Activated CD4-positive, alpha-beta T cell treated with anti-CD3 and anti-CD28 coated beads, Interleukin-2, amount 10 ng/mL, durations not matched to agents 24 days and 14 days (primary cell): ENCODE measurements around the gene TAX1BP1. TPM values are rescaled to one million over a fixed set of nuclear protein-coding genes. Genes with fewer than 3 reads are reported as not detected.
A peak's percentile ranks its signal among the peaks of the same experiment; 100 is the strongest.

ENCODE experiments used
- DNase-seq: peaks from one replicate; pipeline ENCODE4 v3.0.0; 2022
- H3K27ac Mint-ChIP-seq: one replicate; pipeline ENCODE4 v1.8.0; 2022; ENCODE audit warnings: mild to moderate bottlenecking, mixed read lengths
- H3K27me3 Mint-ChIP-seq: one replicate; pipeline ENCODE4 v1.8.0; 2022; ENCODE audit warnings: mixed read lengths
- H3K36me3 Mint-ChIP-seq: one replicate; pipeline ENCODE4 v1.8.0; 2022; ENCODE audit warnings: low read depth, mild to moderate bottlenecking, mixed read lengths
- H3K4me1 Mint-ChIP-seq: one replicate; pipeline ENCODE4 v1.8.0; 2021; ENCODE audit warnings: mixed read lengths
- H3K4me3 Mint-ChIP-seq: one replicate; pipeline ENCODE4 v1.8.0; 2022; ENCODE audit warnings: mild to moderate bottlenecking, moderate library complexity, mixed read lengths
- H3K9me3 Mint-ChIP-seq: one replicate; pipeline ENCODE4 v1.8.0; 2021; ENCODE audit warnings: mixed read lengths
- intact Hi-C: fragments of 100-400 bp; cut with micrococcal nuclease; formaldehyde crosslinking; loops from one replicate; pipeline ENCODE4 v1.15.1; 2023
- total RNA-seq: library from RNA; stranded (reverse); gene quantifications from 2 replicates; pipeline ENCODE4 v1.2.3, GENCODE V29; 2022

TAX1BP1 gene
- total RNA-seq, 1 donor from 2014 or later: 91.5 TPM

- no peak overlapping the region for H3K4me3 Mint-ChIP-seq
- H3K27ac Mint-ChIP-seq: no peak overlapping the region
- peaks cover 10% of the 10 kb centered on the region for H3K36me3 Mint-ChIP-seq
- intact Hi-C loops: no loop called here
- H3K9me3 Mint-ChIP-seq: no peaks in the 10 kb centered on the region
- no peak for DNase-seq
- no peaks in the 10 kb centered on the region for H3K27me3 Mint-ChIP-seq
- H3K4me1 Mint-ChIP-seq: no peaks in the 10 kb centered on the region
Measured at GRCh38 chr7:27777662-27778061, 37.7 kb downstream of the TAX1BP1 start.

- intact Hi-C loops: loop anchor here (5.0 to 10.0 kb wide), 3 partner anchors 115 to 583 kb away; no protein-coding TSS in a partner anchor
- Mint-ChIP-seq H3K4me3 (no peak overlapping the region), H3K36me3 (peaks cover 4% of the 10 kb centered on the region), H3K27me3 (no peaks in the 10 kb centered on the region), H3K9me3 (no peaks in the 10 kb centered on the region), H3K4me1 (peaks cover 7% of the 10 kb centered on the region), H3K27ac (no peak overlapping the region)
- DNase-seq: no peak
Measured at GRCh38 chr7:27779873-27780272, 39.9 kb downstream of the TAX1BP1 start.

- Mint-ChIP-seq H3K27ac (no peak overlapping the region), H3K36me3 (peaks cover 4% of the 10 kb centered on the region), H3K4me3 (no peak overlapping the region), H3K4me1 (peaks cover 7% of the 10 kb centered on the region), H3K27me3 (no peaks in the 10 kb centered on the region), H3K9me3 (no peaks in the 10 kb centered on the region)
- DNase-seq: no peak
- intact Hi-C loops: loop anchor here (5.0 to 10.0 kb wide), 3 partner anchors 114 to 584 kb away; no protein-coding TSS in a partner anchor
Measured at GRCh38 chr7:27781188-27781587, 41.2 kb downstream of the TAX1BP1 start.

GRCh38 chr7:27782849-27783248 lies 42.9 kb downstream of the TAX1BP1 start:
- H3K9me3 Mint-ChIP-seq: no peaks in the 10 kb centered on the region
- H3K36me3 Mint-ChIP-seq: peaks cover 12% of the 10 kb centered on the region
- H3K4me3 Mint-ChIP-seq: no peak overlapping the region
- no peaks in the 10 kb centered on the region for H3K27me3 Mint-ChIP-seq
- no peak overlapping the region for H3K27ac Mint-ChIP-seq
- intact Hi-C loops: loop anchor here (1.0 to 10.0 kb wide), 5 partner anchors 42 to 586 kb away; partner anchors contain the start of gene TAX1BP1
- peaks cover 7% of the 10 kb centered on the region for H3K4me1 Mint-ChIP-seq
- DNase-seq: no peak

GRCh38 chr7:27784399-27785053 lies 44.6 kb downstream of the TAX1BP1 start:
- Mint-ChIP-seq H3K36me3 (peaks cover 18% of the 10 kb centered on the region), H3K27me3 (no peaks in the 10 kb centered on the region), H3K4me1 (peaks cover 7% of the 10 kb centered on the region), H3K4me3 (no peak overlapping the region), H3K9me3 (no peaks in the 10 kb centered on the region), H3K27ac (no peak overlapping the region)
- DNase-seq: peak; percentile 71
- intact Hi-C loops: loop anchor here (5.0 to 10.0 kb wide), 3 partner anchors 110 to 587 kb away; no protein-coding TSS in a partner anchor

GRCh38 chr7:27788437-27788836 lies 48.5 kb downstream of the TAX1BP1 start:
- peaks cover 3% of the 10 kb centered on the region for H3K4me1 Mint-ChIP-seq
- H3K36me3 Mint-ChIP-seq: peaks cover 33% of the 10 kb centered on the region
- no peaks in the 10 kb centered on the region for H3K27me3 Mint-ChIP-seq
- no peak overlapping the region for H3K4me3 Mint-ChIP-seq
- no peaks in the 10 kb centered on the region for H3K9me3 Mint-ChIP-seq
- DNase-seq: no peak
- H3K27ac Mint-ChIP-seq: no peak overlapping the region
- intact Hi-C loops: loop anchor here (10.0 kb wide), 2 partner anchors 106 to 246 kb away; no protein-coding TSS in a partner anchor

- Mint-ChIP-seq H3K36me3 (peaks cover 38% of the 10 kb centered on the region), H3K9me3 (no peaks in the 10 kb centered on the region), H3K27ac (no peak overlapping the region), H3K4me1 (no peaks in the 10 kb centered on the region), H3K27me3 (no peaks in the 10 kb centered on the region), H3K4me3 (no peak overlapping the region)
- DNase-seq: no peak
- intact Hi-C loops: no loop called here
Measured at GRCh38 chr7:27793780-27794179, 53.8 kb downstream of the TAX1BP1 start.

- no peak for DNase-seq
- Mint-ChIP-seq H3K36me3 (peaks cover 42% of the 10 kb centered on the region), H3K4me1 (no peaks in the 10 kb centered on the region), H3K27ac (no peak overlapping the region), H3K9me3 (no peaks in the 10 kb centered on the region), H3K4me3 (no peak overlapping the region), H3K27me3 (no peaks in the 10 kb centered on the region)
- intact Hi-C loops: no loop called here
Measured at GRCh38 chr7:27795977-27796376, 56.0 kb downstream of the TAX1BP1 start.

- intact Hi-C loops: no loop called here
Measured at GRCh38 chr7:27799212-27799611, 59.2 kb downstream of the TAX1BP1 start.

GRCh38 chr7:27802999-27803398 lies 63.0 kb downstream of the TAX1BP1 start:
- DNase-seq: no peak
- H3K4me1 Mint-ChIP-seq: no peaks in the 10 kb centered on the region
- no peaks in the 10 kb centered on the region for H3K27me3 Mint-ChIP-seq
- no peak overlapping the region for H3K27ac Mint-ChIP-seq
- H3K9me3 Mint-ChIP-seq: no peaks in the 10 kb centered on the region
- H3K36me3 Mint-ChIP-seq: peaks cover 19% of the 10 kb centered on the region
- H3K4me3 Mint-ChIP-seq: no peak overlapping the region
- intact Hi-C loops: no loop called here

More at GRCh38 chr7:27799212-27799611, 59.2 kb downstream of the TAX1BP1 start:
- H3K9me3 Mint-ChIP-seq: no peaks in the 10 kb centered on the region
- H3K36me3 Mint-ChIP-seq: peaks cover 32% of the 10 kb centered on the region
- no peak overlapping the region for H3K27ac Mint-ChIP-seq
- no peak for DNase-seq
- no peaks in the 10 kb centered on the region for H3K4me1 Mint-ChIP-seq
- H3K4me3 Mint-ChIP-seq: no peak overlapping the region
- no peaks in the 10 kb centered on the region for H3K27me3 Mint-ChIP-seq

- Mint-ChIP-seq H3K27ac (no peak overlapping the region), H3K4me1 (no peaks in the 10 kb centered on the region), H3K4me3 (no peak overlapping the region), H3K9me3 (no peaks in the 10 kb centered on the region), H3K27me3 (no peaks in the 10 kb centered on the region), H3K36me3 (peaks cover 16% of the 10 kb centered on the region)
- intact Hi-C loops: no loop called here
- no peak for DNase-seq
Measured at GRCh38 chr7:27804139-27804538, 64.2 kb downstream of the TAX1BP1 start.

GRCh38 chr7:27808626-27809025 lies 68.7 kb downstream of the TAX1BP1 start:
- H3K27me3 Mint-ChIP-seq: no peaks in the 10 kb centered on the region
- intact Hi-C loops: no loop called here
- no peak for DNase-seq
- peaks cover 11% of the 10 kb centered on the region for H3K36me3 Mint-ChIP-seq
- H3K27ac Mint-ChIP-seq: no peak overlapping the region
- H3K4me1 Mint-ChIP-seq: no peaks in the 10 kb centered on the region
- no peaks in the 10 kb centered on the region for H3K9me3 Mint-ChIP-seq
- no peak overlapping the region for H3K4me3 Mint-ChIP-seq

- H3K36me3 Mint-ChIP-seq: peaks cover 17% of the 10 kb centered on the region
- no peaks in the 10 kb centered on the region for H3K9me3 Mint-ChIP-seq
- no peak for DNase-seq
- intact Hi-C loops: no loop called here
- H3K27ac Mint-ChIP-seq: no peak overlapping the region
- H3K4me1 Mint-ChIP-seq: no peaks in the 10 kb centered on the region
- no peaks in the 10 kb centered on the region for H3K27me3 Mint-ChIP-seq
- no peak overlapping the region for H3K4me3 Mint-ChIP-seq
Measured at GRCh38 chr7:27810186-27810585, 70.2 kb downstream of the TAX1BP1 start.

- Mint-ChIP-seq H3K9me3 (no peaks in the 10 kb centered on the region), H3K27ac (no peak overlapping the region), H3K4me3 (no peak overlapping the region), H3K4me1 (no peaks in the 10 kb centered on the region), H3K27me3 (no peaks in the 10 kb centered on the region), H3K36me3 (peaks cover 26% of the 10 kb centered on the region)
- intact Hi-C loops: no loop called here
- no peak for DNase-seq
Measured at GRCh38 chr7:27812706-27813105, 72.7 kb downstream of the TAX1BP1 start.

GRCh38 chr7:27822245-27822644 lies 82.3 kb downstream of the TAX1BP1 start:
- H3K27me3 Mint-ChIP-seq: no peaks in the 10 kb centered on the region
- H3K36me3 Mint-ChIP-seq: peaks cover 26% of the 10 kb centered on the region
- DNase-seq: no peak
- H3K9me3 Mint-ChIP-seq: no peaks in the 10 kb centered on the region
- H3K27ac Mint-ChIP-seq: no peak overlapping the region
- H3K4me3 Mint-ChIP-seq: no peak overlapping the region
- H3K4me1 Mint-ChIP-seq: no peaks in the 10 kb centered on the region
- intact Hi-C loops: no loop called here
